Measurements from ENCODE around the gene RXRA. TPM values are rescaled to one million over a fixed set of nuclear protein-coding genes. Genes with fewer than 3 reads are reported as not detected.

The RXRA gene
- total and polyA plus RNA-seq, 10 of the 15 experiments (the other 5 are each of a cell fraction or from before 2014, with no cell fraction given) = 0.89 to 36.8 (median 11.1) TPM

- no peak for ATAC-seq
- no peak overlapping the region for H3K9ac ChIP-seq (ENCODE audit: control insufficient read depth, insufficient read depth, low read length)
- H3K4me3 ChIP-seq = no peak overlapping the region
- no peaks in the 10 kb centered on the region for H3K9me3 ChIP-seq (replicated peaks; ENCODE audit: control insufficient read depth, insufficient read depth, low read length)
- H3K4me2 ChIP-seq (ENCODE audit: control insufficient read depth, insufficient read depth) = no peak overlapping the region
- H3K79me2 ChIP-seq (ENCODE audit: control insufficient read depth, insufficient read depth, low read length) = no peaks in the 10 kb centered on the region
- no TSS peak for BruUV-seq (replicated peaks)
- DNase-seq (ENCODE audit: low read depth, low spot score) = no peak
- no peak overlapping the region for H2AFZ ChIP-seq (ENCODE audit: control insufficient read depth, low read depth, low read length)
- intact Hi-C loops (cut with micrococcal nuclease; ENCODE audit: unreplicated experiment) (no loop called here), in situ Hi-C loops (cut with MboI) (no loop called here)
- ChIA-PET POLR2A (no interaction called here), RAD21 (ENCODE audit: unreplicated experiment) (no interaction called here), SMC1A (ENCODE audit: uncharacterized antibody, unreplicated experiment) (no interaction called here), CTCF (no interaction called here)
- H3K27me3 ChIP-seq (replicated peaks in 1 of 2; ENCODE audit: control insufficient read depth in 2 of 2, insufficient read depth in 2 of 2, low read length in 1 of 2) = no peaks in the 10 kb centered on the region
- FAIRE-seq = no peak
- H3K27ac ChIP-seq (ENCODE audit: control insufficient read depth, insufficient read depth) = no peak overlapping the region
- TF ChIP-seq POLR2AphosphoS2 (IDR thresholded peaks at IDR 0.05; ENCODE audit: low read depth, low read length) (no peak), SIN3A (IDR thresholded peaks at IDR 0.05; ENCODE audit: low read depth, low read length) (no peak), MYB (IDR thresholded peaks at IDR 0.05; ENCODE audit: borderline replicate concordance, low read depth, low read length) (no peak), PAX5 (IDR thresholded peaks at IDR 0.05; ENCODE audit: borderline replicate concordance, low read depth, low read length) (no peak), ZNF622 (IDR thresholded peaks at IDR 0.05) (no peak), ATF3 (IDR thresholded peaks at IDR 0.05; ENCODE audit: borderline replicate concordance, extremely low read depth, low read depth, low read length) (no peak), FOXK2 (IDR thresholded peaks at IDR 0.05) (no peak), TBL1XR1 (IDR thresholded peaks at IDR 0.05; ENCODE audit: low read depth, low read length) (no peak), LARP7 (IDR thresholded peaks at IDR 0.05) (no peak), BMI1 (IDR thresholded peaks at IDR 0.05; ENCODE audit: borderline replicate concordance) (no peak), BRCA1 (IDR thresholded peaks at IDR 0.05; ENCODE audit: low read depth, low read length) (no peak)
- TF ChIP-seq, protein P1, sequence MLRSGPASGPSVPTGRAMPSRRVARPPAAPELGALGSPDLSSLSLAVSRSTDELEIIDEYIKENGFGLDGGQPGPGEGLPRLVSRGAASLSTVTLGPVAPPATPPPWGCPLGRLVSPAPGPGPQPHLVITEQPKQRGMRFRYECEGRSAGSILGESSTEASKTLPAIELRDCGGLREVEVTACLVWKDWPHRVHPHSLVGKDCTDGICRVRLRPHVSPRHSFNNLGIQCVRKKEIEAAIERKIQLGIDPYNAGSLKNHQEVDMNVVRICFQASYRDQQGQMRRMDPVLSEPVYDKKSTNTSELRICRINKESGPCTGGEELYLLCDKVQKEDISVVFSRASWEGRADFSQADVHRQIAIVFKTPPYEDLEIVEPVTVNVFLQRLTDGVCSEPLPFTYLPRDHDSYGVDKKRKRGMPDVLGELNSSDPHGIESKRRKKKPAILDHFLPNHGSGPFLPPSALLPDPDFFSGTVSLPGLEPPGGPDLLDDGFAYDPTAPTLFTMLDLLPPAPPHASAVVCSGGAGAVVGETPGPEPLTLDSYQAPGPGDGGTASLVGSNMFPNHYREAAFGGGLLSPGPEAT (IDR thresholded peaks at IDR 0.05; ENCODE audit: low read depth) = no peak
- TF ChIP-seq, protein P2, sequence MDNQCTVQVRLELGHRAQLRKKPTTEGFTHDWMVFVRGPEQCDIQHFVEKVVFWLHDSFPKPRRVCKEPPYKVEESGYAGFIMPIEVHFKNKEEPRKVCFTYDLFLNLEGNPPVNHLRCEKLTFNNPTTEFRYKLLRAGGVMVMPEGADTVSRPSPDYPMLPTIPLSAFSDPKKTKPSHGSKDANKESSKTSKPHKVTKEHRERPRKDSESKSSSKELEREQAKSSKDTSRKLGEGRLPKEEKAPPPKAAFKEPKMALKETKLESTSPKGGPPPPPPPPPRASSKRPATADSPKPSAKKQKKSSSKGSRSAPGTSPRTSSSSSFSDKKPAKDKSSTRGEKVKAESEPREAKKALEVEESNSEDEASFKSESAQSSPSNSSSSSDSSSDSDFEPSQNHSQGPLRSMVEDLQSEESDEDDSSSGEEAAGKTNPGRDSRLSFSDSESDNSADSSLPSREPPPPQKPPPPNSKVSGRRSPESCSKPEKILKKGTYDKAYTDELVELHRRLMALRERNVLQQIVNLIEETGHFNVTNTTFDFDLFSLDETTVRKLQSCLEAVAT (IDR thresholded peaks at IDR 0.05) = no peak
- TF ChIP-seq, protein P3, sequence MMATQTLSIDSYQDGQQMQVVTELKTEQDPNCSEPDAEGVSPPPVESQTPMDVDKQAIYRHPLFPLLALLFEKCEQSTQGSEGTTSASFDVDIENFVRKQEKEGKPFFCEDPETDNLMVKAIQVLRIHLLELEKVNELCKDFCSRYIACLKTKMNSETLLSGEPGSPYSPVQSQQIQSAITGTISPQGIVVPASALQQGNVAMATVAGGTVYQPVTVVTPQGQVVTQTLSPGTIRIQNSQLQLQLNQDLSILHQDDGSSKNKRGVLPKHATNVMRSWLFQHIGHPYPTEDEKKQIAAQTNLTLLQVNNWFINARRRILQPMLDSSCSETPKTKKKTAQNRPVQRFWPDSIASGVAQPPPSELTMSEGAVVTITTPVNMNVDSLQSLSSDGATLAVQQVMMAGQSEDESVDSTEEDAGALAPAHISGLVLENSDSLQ (IDR thresholded peaks at IDR 0.05) = no peak
- TF ChIP-seq, protein P4, sequence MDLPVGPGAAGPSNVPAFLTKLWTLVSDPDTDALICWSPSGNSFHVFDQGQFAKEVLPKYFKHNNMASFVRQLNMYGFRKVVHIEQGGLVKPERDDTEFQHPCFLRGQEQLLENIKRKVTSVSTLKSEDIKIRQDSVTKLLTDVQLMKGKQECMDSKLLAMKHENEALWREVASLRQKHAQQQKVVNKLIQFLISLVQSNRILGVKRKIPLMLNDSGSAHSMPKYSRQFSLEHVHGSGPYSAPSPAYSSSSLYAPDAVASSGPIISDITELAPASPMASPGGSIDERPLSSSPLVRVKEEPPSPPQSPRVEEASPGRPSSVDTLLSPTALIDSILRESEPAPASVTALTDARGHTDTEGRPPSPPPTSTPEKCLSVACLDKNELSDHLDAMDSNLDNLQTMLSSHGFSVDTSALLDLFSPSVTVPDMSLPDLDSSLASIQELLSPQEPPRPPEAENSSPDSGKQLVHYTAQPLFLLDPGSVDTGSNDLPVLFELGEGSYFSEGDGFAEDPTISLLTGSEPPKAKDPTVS (IDR thresholded peaks at IDR 0.05; ENCODE audit: low read depth, low read length) = no peak
- H3K4me1 ChIP-seq (ENCODE audit: control insufficient read depth, insufficient read depth, low read length) = no peaks in the 10 kb centered on the region
- WGBS (ENCODE audit: insufficient coverage, insufficient replicate concordance, low lambda C conversion rate, missing lambda C conversion rate) = 74% methylated on average over 18 of the region's 19 CpGs
- no peaks in the 10 kb centered on the region for H4K20me1 ChIP-seq (ENCODE audit: control insufficient read depth, insufficient read depth)
- H3K36me3 ChIP-seq (ENCODE audit: control insufficient read depth in 2 of 2, insufficient read depth in 2 of 2, low read length in 1 of 2) = peaks cover 2 to 12% of the 10 kb centered on the region in 2 experiments; a peak in 3 of 4 replicates
Observed at GRCh38 chr9:134416385-134417015, 90.2 kb downstream of the RXRA start.

Data from GM12878 (cell line).